Keratinocyte (primary cell): ENCODE results near the gene SEMA3C.

ENCODE experiments used
- EZH2 ChIP-seq: IDR thresholded peaks from one replicate; pipeline ENCODE4 v1.6.1; 2012; ENCODE audit warnings: inconsistent platforms, mild to moderate bottlenecking, low read length, moderate library complexity
- TF ChIP-seq, protein P1 (sequence below), 3 experiments: IDR thresholded peaks in 1 of 3; conservative IDR thresholded peaks in 1 of 3; optimal IDR thresholded peaks in 1 of 3; 2 replicates in 2 of 3; 3 replicates in 1 of 3; pipeline versions ENCODE3 to v1.5.1; 2011; ENCODE audit warnings: low read length in 3 of 3, mild to moderate bottlenecking in 3 of 3, moderate library complexity in 2 of 3, control low read depth in 1 of 3, inconsistent platforms in 1 of 3; ENCODE audit not compliant: insufficient read depth in 2 of 3; ENCODE audit errors: extremely low read depth in 1 of 3

DNA sequence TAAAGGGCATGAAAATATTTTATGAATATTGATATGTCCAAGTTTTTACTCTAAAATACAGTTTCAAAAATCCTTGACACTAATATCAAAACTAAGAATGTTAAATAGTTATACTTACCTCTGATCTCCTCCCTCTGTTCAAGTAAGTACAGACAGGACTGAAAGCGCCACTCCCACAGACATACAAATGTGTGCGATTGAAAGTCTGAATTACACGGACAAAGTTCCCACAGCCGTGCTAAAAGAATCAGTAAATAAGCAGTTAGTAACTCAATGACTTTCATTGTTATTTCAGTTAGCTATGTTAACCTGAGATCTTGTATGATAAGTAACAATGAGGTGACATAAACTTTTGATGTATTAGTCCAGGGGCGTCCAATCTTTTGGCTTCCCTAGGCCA is 100.7 kb downstream of the SEMA3C start:
- TF ChIP-seq, protein P1, sequence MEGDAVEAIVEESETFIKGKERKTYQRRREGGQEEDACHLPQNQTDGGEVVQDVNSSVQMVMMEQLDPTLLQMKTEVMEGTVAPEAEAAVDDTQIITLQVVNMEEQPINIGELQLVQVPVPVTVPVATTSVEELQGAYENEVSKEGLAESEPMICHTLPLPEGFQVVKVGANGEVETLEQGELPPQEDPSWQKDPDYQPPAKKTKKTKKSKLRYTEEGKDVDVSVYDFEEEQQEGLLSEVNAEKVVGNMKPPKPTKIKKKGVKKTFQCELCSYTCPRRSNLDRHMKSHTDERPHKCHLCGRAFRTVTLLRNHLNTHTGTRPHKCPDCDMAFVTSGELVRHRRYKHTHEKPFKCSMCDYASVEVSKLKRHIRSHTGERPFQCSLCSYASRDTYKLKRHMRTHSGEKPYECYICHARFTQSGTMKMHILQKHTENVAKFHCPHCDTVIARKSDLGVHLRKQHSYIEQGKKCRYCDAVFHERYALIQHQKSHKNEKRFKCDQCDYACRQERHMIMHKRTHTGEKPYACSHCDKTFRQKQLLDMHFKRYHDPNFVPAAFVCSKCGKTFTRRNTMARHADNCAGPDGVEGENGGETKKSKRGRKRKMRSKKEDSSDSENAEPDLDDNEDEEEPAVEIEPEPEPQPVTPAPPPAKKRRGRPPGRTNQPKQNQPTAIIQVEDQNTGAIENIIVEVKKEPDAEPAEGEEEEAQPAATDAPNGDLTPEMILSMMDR (optimal IDR thresholded peaks at IDR 0.05 in 1 of 3, IDR thresholded peaks at IDR 0.05 in 1 of 3, conservative IDR thresholded peaks at IDR 0.05 in 1 of 3; ENCODE audit: extremely low read depth in 1 of 3, insufficient read depth in 2 of 3, low read length in 3 of 3): no peak
- TF ChIP-seq EZH2: no peak
